Measurements from ENCODE around the gene FZD7.

DNA sequence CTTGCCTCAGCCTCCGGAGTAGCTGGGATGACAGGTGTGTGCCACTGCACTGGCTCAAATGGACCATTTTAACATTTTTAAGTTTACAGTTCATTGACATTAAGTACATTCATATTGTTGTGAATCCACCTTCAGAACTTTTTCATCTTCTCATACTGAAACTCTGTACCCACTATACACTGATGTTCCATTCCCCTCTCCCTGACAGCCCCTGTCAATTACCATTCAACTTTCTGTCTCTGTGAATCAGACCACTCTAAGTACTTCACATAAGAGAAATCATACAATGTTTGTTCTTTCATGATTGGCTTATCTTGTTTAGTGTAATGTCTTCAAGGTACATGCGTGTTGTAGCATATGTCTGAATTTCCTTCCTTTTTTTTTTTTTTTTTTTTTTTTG, 37.5 kb downstream of the FZD7 start:
- TF ChIP-seq CTCF (IDR thresholded peaks at IDR 0.05) (no peak), POLR2A (IDR thresholded peaks at IDR 0.05) (no peak)

All from thyroid gland (tissue), 4 donors.